ENCODE data around the gene SUMO3. TPM values are rescaled to one million over a fixed set of nuclear protein-coding genes. Genes with fewer than 3 reads are reported as not detected.

Gene SUMO3
- total RNA-seq, 4 donors from 2014 or later = 30.5 to 38.3 (median 35.9) TPM

- TF ChIP-seq EP300 (IDR thresholded peaks at IDR 0.05) (no peak), POLR2AphosphoS5 (IDR thresholded peaks at IDR 0.05) (no peak), CTCF (IDR thresholded peaks at IDR 0.05) (no peak), POLR2A (IDR thresholded peaks at IDR 0.05) (no peak)
- WGBS = 74% methylated on average over 10 of the region's 10 CpGs
- no peak for DNase-seq (ENCODE audit: low spot score in 2 of 2)
- H3K27me3 ChIP-seq = no peaks in the 10 kb centered on the region
- peaks cover 17% of the 10 kb centered on the region for H3K36me3 ChIP-seq
- H3K4me3 ChIP-seq = no peak overlapping the region
- H3K27ac ChIP-seq = no peak overlapping the region
- peaks cover 41% of the 10 kb centered on the region for H3K4me1 ChIP-seq
- H3K9me3 ChIP-seq = peaks cover 3% of the 10 kb centered on the region
These were observed 1.8 kb downstream of the SUMO3 start for GRCh38 chr21:44815852-44816628.

- peaks cover 21% of the 10 kb centered on the region for H3K36me3 ChIP-seq
- no peaks in the 10 kb centered on the region for H3K9me3 ChIP-seq
- TF ChIP-seq CTCF (IDR thresholded peaks at IDR 0.05) = no peak
- no peak for TF ChIP-seq EP300 (IDR thresholded peaks at IDR 0.05)
- TF ChIP-seq POLR2AphosphoS5 (IDR thresholded peaks at IDR 0.05) = no peak
- TF ChIP-seq POLR2A (IDR thresholded peaks at IDR 0.05) = no peak
- H3K27me3 ChIP-seq = no peaks in the 10 kb centered on the region
- H3K4me1 ChIP-seq = peaks cover 47% of the 10 kb centered on the region
- DNase-seq (ENCODE audit: low spot score in 2 of 2) = no peak
- no peak overlapping the region for H3K27ac ChIP-seq
- no peak overlapping the region for H3K4me3 ChIP-seq
- no CpG with 5 or more reads among the region's 8 CpGs for WGBS
These were observed 2.6 kb downstream of the SUMO3 start for GRCh38 chr21:44815225-44815624.

- no peaks in the 10 kb centered on the region for H3K27me3 ChIP-seq
- no peak overlapping the region for H3K4me3 ChIP-seq
- H3K9me3 ChIP-seq = no peaks in the 10 kb centered on the region
- H3K4me1 ChIP-seq = peaks cover 47% of the 10 kb centered on the region
- H3K27ac ChIP-seq = no peak overlapping the region
- peaks cover 28% of the 10 kb centered on the region for H3K36me3 ChIP-seq
- no peak for DNase-seq (ENCODE audit: low spot score in 2 of 2)
- no peak for TF ChIP-seq POLR2AphosphoS5 (IDR thresholded peaks at IDR 0.05)
- no peak for TF ChIP-seq CTCF (IDR thresholded peaks at IDR 0.05)
- no peak for TF ChIP-seq EP300 (IDR thresholded peaks at IDR 0.05)
- no peak for TF ChIP-seq POLR2A (IDR thresholded peaks at IDR 0.05)
- 71% methylated on average over 11 of the region's 11 CpGs for WGBS
These were observed 3.3 kb downstream of the SUMO3 start for GRCh38 chr21:44814498-44815023.

GRCh38 chr21:44813727-44814126 lies 4.1 kb downstream of the SUMO3 start:
- TF ChIP-seq POLR2A (IDR thresholded peaks at IDR 0.05) (no peak), EP300 (IDR thresholded peaks at IDR 0.05) (no peak), POLR2AphosphoS5 (IDR thresholded peaks at IDR 0.05) (no peak), CTCF (IDR thresholded peaks at IDR 0.05) (no peak)
- Histone ChIP-seq H3K27ac (peak overlapping the region; percentile 24), H3K36me3 (peaks cover 36% of the 10 kb centered on the region), H3K4me1 (peaks cover 46% of the 10 kb centered on the region), H3K27me3 (no peaks in the 10 kb centered on the region), H3K4me3 (no peak overlapping the region), H3K9me3 (no peaks in the 10 kb centered on the region)
- no peak for DNase-seq (ENCODE audit: low spot score in 2 of 2)
- 97% methylated on average over 18 of the region's 18 CpGs for WGBS

GRCh38 chr21:44813149-44813548 lies 4.7 kb downstream of the SUMO3 start:
- no peak overlapping the region for H3K27ac ChIP-seq

More at GRCh38 chr21:44813149-44813548, 4.7 kb downstream of the SUMO3 start:
- Histone ChIP-seq H3K9me3 (no peaks in the 10 kb centered on the region), H3K27me3 (no peaks in the 10 kb centered on the region), H3K36me3 (peaks cover 42% of the 10 kb centered on the region), H3K4me3 (no peak overlapping the region), H3K4me1 (peaks cover 40% of the 10 kb centered on the region)
- no peak for DNase-seq (ENCODE audit: low spot score in 2 of 2)
- 88% methylated on average over 9 of the region's 10 CpGs for WGBS
- TF ChIP-seq POLR2AphosphoS5 (IDR thresholded peaks at IDR 0.05) = no peak
- no peak for TF ChIP-seq POLR2A (IDR thresholded peaks at IDR 0.05)

Data from suprapubic skin (tissue), 4 donors.